OCI-LY7 (cell line): ENCODE results near the gene EP400. TPM values are rescaled to one million over a fixed set of nuclear protein-coding genes. Genes with fewer than 3 reads are reported as not detected.

Experiments
- BruUV-seq: library from RNA; stranded (reverse); fragments of 400-500 nt; replicated peaks from 2 replicates; lab custom pipeline; 2021; lab: Mats Ljungman, UMichigan
- CTCF ChIA-PET: fragments of 300-600 bp; sonication (Branson Sonifier 250); formaldehyde crosslinking; loops from one replicate; lab custom pipeline; 2022; ENCODE audit warnings: antibody characterized with exemption; ENCODE audit not compliant: unreplicated experiment; lab: Charles Lee
- POLR2A ChIA-PET: fragments of 300-600 bp; sonication (Branson Sonifier 250); formaldehyde crosslinking; loops from one replicate; lab custom pipeline; 2022; ENCODE audit warnings: antibody characterized with exemption; lab: Charles Lee
- DNase-seq: peaks from one replicate; pipeline ENCODE4 v3.0.0-alpha.2; 2015; ENCODE audit warnings: low spot score
- H2AFZ ChIP-seq: fragments of 200-600 bp; sonication (generic), shearing (Covaris generic); 2 replicates; pipeline ENCODE4 v1.6.1; 2014; ENCODE audit warnings: mild to moderate bottlenecking, antibody characterized with exemption, low read length, moderate library complexity
- H3K27ac ChIP-seq: fragments of 200-600 bp; sonication (generic); 2 replicates; pipeline ENCODE4 v1.5.1; 2014; ENCODE audit warnings: mixed run types, low read depth, mild to moderate bottlenecking, moderate library complexity, low read length, inconsistent platforms; ENCODE audit not compliant: poor library complexity, severe bottlenecking
- H3K36me3 ChIP-seq: fragments of 200-600 bp; sonication (generic); 2 replicates; pipeline ENCODE4 v1.6.1; 2014; ENCODE audit warnings: mild to moderate bottlenecking, antibody characterized with exemption, low read length, moderate library complexity, mixed read lengths; ENCODE audit not compliant: insufficient read depth
- H3K4me1 ChIP-seq: fragments of 200-600 bp; sonication (generic); 2 replicates; pipeline ENCODE4 v1.5.1; 2014; ENCODE audit warnings: mild to moderate bottlenecking, low read length; ENCODE audit not compliant: insufficient read depth, poor library complexity, severe bottlenecking
- H3K4me2 ChIP-seq: fragments of 200-600 bp; sonication (generic); 2 replicates; pipeline ENCODE4 v1.6.1; 2014; ENCODE audit warnings: mild to moderate bottlenecking, low read length
- H3K4me3 ChIP-seq: fragments of 200-600 bp; sonication (generic); 2 replicates; pipeline ENCODE4 v1.5.1; 2014; ENCODE audit warnings: mild to moderate bottlenecking, low read depth, low read length; ENCODE audit not compliant: poor library complexity, severe bottlenecking
- H3K79me2 ChIP-seq: fragments of 200-600 bp; sonication (generic); 2 replicates; pipeline ENCODE4 v1.6.1; 2016; ENCODE audit warnings: low read depth, mild to moderate bottlenecking, low read length, moderate library complexity, mixed read lengths; ENCODE audit not compliant: insufficient read depth
- H3K9me2 ChIP-seq: fragments of 200-600 bp; sonication (generic); 2 replicates; pipeline ENCODE4 v1.6.1; 2016; ENCODE audit warnings: mild to moderate bottlenecking, low read length, mixed read lengths; ENCODE audit not compliant: insufficient read depth
- H3K9me3 ChIP-seq: fragments of 200-600 bp; sonication (generic); 2 replicates; pipeline ENCODE4 v1.6.1; 2014; ENCODE audit warnings: mild to moderate bottlenecking, mixed run types, low read length, mixed read lengths
- H4K20me1 ChIP-seq: fragments of 200-600 bp; sonication (generic); 2 replicates; pipeline ENCODE4 v1.6.1; 2014; ENCODE audit warnings: mild to moderate bottlenecking, antibody characterized with exemption, low read length, moderate library complexity, mixed read lengths; ENCODE audit not compliant: insufficient read depth
- EZH2phosphoT487 ChIP-seq: fragments of 200-600 bp; sonication (generic); IDR thresholded peaks from 2 replicates; pipeline ENCODE4 v1.6.1; 2018; ENCODE audit warnings: low read depth, borderline replicate concordance, mild to moderate bottlenecking, mixed run types, antibody characterized with exemption, low read length, moderate library complexity, mixed read lengths
- intact Hi-C: fragments of 100-400 bp; cut with micrococcal nuclease; formaldehyde crosslinking; loops from one replicate; pipeline ENCODE4 v1.10.0; 2022; ENCODE audit not compliant: unreplicated experiment
- total RNA-seq, 2 experiments: library from RNA; depleted of rRNA in 1 of 2; stranded (reverse); fragments of >200 nt in 1 of 2; shearing (Covaris generic) in 1 of 2; gene quantifications; 2 replicates each; pipeline ENCODE4 v1.2.3, GENCODE V29; 2014 to 2022
- TF ChIP-seq, protein P1 (sequence below): fragments of 200-600 bp; sonication (generic); conservative IDR thresholded peaks from 2 replicates; pipeline ENCODE4 v1.5.1; 2014; ENCODE audit warnings: mild to moderate bottlenecking, antibody characterized with exemption, low read length, moderate library complexity, mixed read lengths

EP400 gene
- total RNA-seq, 2 experiments from 2014 or later, result 20.7 to 56.2 TPM

DNA sequence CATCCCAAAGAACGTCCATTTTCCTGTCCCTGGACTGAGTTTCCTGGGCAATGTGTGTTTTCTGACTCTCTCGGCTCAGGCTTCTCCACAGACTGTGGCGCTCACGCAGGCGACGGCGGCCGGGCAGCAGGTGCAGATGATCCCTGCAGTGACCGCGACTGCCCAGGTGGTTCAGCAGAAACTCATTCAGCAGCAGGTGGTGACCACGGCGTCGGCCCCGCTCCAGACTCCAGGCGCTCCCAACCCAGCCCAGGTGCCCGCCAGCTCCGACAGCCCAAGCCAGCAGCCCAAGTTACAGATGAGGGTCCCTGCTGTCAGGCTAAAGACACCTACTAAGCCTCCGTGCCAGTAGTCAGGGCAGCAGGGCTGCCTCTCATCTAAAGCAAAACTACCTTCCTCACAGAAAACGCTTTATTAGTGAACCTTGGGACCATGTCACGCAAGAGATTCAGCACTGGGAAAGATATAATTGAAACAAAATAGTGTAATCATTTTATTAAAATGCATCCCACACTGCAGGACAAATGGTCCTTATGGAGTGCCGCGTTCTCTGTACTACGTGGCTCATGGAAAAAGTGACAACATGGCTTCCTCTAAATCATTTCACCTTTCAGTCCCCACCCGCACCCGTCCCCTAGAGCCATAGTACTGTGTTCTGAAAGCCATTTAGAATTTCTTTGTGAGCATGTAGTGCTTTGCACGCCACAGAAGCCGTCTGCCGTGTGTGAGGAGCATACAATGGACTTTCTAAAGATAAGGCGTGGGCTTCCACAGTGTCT, 127.8 kb downstream of the EP400 start:
- H3K9me2 ChIP-seq, result no peaks in the 10 kb centered on the region
- H3K4me3 ChIP-seq, result no peak overlapping the region
- no peak overlapping the region for H3K27ac ChIP-seq
- H3K79me2 ChIP-seq, result no peaks in the 10 kb centered on the region; the same call in 1 of the 2 replicates
- no peaks in the 10 kb centered on the region for H4K20me1 ChIP-seq
- peaks cover 50% of the 10 kb centered on the region for H3K36me3 ChIP-seq
- ChIA-PET CTCF (no interaction called here), POLR2A (no interaction called here)
- no peak overlapping the region for H3K4me2 ChIP-seq
- no peak for DNase-seq
- no peak overlapping the region for H2AFZ ChIP-seq
- peaks cover 14% of the 10 kb centered on the region for H3K4me1 ChIP-seq
- TF ChIP-seq, protein P1, sequence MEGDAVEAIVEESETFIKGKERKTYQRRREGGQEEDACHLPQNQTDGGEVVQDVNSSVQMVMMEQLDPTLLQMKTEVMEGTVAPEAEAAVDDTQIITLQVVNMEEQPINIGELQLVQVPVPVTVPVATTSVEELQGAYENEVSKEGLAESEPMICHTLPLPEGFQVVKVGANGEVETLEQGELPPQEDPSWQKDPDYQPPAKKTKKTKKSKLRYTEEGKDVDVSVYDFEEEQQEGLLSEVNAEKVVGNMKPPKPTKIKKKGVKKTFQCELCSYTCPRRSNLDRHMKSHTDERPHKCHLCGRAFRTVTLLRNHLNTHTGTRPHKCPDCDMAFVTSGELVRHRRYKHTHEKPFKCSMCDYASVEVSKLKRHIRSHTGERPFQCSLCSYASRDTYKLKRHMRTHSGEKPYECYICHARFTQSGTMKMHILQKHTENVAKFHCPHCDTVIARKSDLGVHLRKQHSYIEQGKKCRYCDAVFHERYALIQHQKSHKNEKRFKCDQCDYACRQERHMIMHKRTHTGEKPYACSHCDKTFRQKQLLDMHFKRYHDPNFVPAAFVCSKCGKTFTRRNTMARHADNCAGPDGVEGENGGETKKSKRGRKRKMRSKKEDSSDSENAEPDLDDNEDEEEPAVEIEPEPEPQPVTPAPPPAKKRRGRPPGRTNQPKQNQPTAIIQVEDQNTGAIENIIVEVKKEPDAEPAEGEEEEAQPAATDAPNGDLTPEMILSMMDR, result no peak
- no peak for TF ChIP-seq EZH2phosphoT487
- intact Hi-C loops, result no loop called here
- H3K9me3 ChIP-seq, result no peaks in the 10 kb centered on the region
- BruUV-seq, result no TSS peak

- intact Hi-C loops, result no loop called here
- H3K4me3 ChIP-seq, result no peak overlapping the region
- POLR2A ChIA-PET, result no interaction called here
- no peaks in the 10 kb centered on the region; the same call in 1 of the 2 replicates for H3K79me2 ChIP-seq
- CTCF ChIA-PET, result no interaction called here
- no peaks in the 10 kb centered on the region for H4K20me1 ChIP-seq
- BruUV-seq, result TSS peak; percentile 69
- H3K4me1 ChIP-seq, result peaks cover 7% of the 10 kb centered on the region
- TF ChIP-seq EZH2phosphoT487, result no peak
- TF ChIP-seq, protein P1, result no peak
- no peaks in the 10 kb centered on the region for H3K9me2 ChIP-seq
- no peak overlapping the region for H2AFZ ChIP-seq
- no peak overlapping the region for H3K4me2 ChIP-seq
- H3K9me3 ChIP-seq, result no peaks in the 10 kb centered on the region
- peaks cover 48% of the 10 kb centered on the region for H3K36me3 ChIP-seq
- no peak for DNase-seq
- no peak overlapping the region for H3K27ac ChIP-seq
These were observed 128.4 kb downstream of the EP400 start for GRCh38 chr12:132078190-132078589.

GRCh38 chr12:132079200-132079599, 129.5 kb downstream of the EP400 start:
- no TSS peak for BruUV-seq
- H3K9me3 ChIP-seq, result no peaks in the 10 kb centered on the region
- no peak overlapping the region for H3K27ac ChIP-seq
- no peaks in the 10 kb centered on the region for H3K79me2 ChIP-seq
- no peak for TF ChIP-seq EZH2phosphoT487
- TF ChIP-seq, protein P1, result no peak
- ChIA-PET CTCF (no interaction called here), POLR2A (no interaction called here)
- H2AFZ ChIP-seq, result no peak overlapping the region
- DNase-seq, result no peak
- peaks cover 12% of the 10 kb centered on the region for H3K4me1 ChIP-seq
- intact Hi-C loops, result no loop called here
- H3K36me3 ChIP-seq, result peaks cover 46% of the 10 kb centered on the region
- no peak overlapping the region for H3K4me3 ChIP-seq
- no peaks in the 10 kb centered on the region for H4K20me1 ChIP-seq
- no peak overlapping the region for H3K4me2 ChIP-seq
- no peaks in the 10 kb centered on the region for H3K9me2 ChIP-seq
